K562 treated with DMSO at 1 percent for 12 hours (cell line): Measurements from ENCODE around the gene NUP35. TPM values are rescaled to one million over a fixed set of nuclear protein-coding genes. Genes with fewer than 3 reads are reported as not detected.

Source experiments
- total RNA-seq: library from RNA; unstranded; fragments of 300-600 nt; gene quantifications from 2 replicates; pipeline ENCODE4 v1.2.3, GENCODE V29; 2022; ENCODE audit not compliant: insufficient read depth

Gene NUP35
- total RNA-seq = 7.9 and 17.7 TPM in 2 replicates

GRCh38 chr2:183124222-183124956, at the start of gene NUP35:
Gene NUP35, plus strand, starts transcription at chr2:183124443. Its CDS starts 15 bp downstream, at chr2:183124458.

GRCh38 chr2:183078464-183079138, 45.6 kb upstream of the NUP35 start, which contains the start of gene DUSP19:
Gene DUSP19, plus strand, starts transcription at chr2:183078747. Its CDS starts 187 bp downstream, at chr2:183078934.

Other genes starting within 250 kb of the NUP35 start
- gene NCKAP1, start 86.0 kb upstream of the NUP35 start, total RNA-seq = 34.5 and 101 TPM in 2 replicates
- 0.73 and 1.5 TPM in 2 replicates for gene DUSP19, start 45.7 kb upstream of the NUP35 start, total RNA-seq